Measurements from ENCODE around the gene HIC1.

HIC1 gene

GRCh38 chr17:2048805-2049204 is 6.1 kb upstream of the HIC1 start:
- DNase-seq (ENCODE audit: low read depth) = no peak
- no peak overlapping the region for H3K4me3 ChIP-seq (ENCODE audit: low read depth, low read length)
- TF ChIP-seq CTCF (conservative IDR thresholded peaks at IDR 0.05; ENCODE audit: low read depth, low read length) = no peak

GRCh38 chr17:2049333-2050299 is 5.3 kb upstream of the HIC1 start:
- TF ChIP-seq CTCF (conservative IDR thresholded peaks at IDR 0.05; ENCODE audit: low read depth, low read length) = no peak
- DNase-seq (ENCODE audit: low read depth) = peak; percentile 85
- peak overlapping the region; percentile 60 for H3K4me3 ChIP-seq (ENCODE audit: low read depth, low read length)

- H3K4me3 ChIP-seq (ENCODE audit: low read depth, low read length) = peak overlapping the region; percentile 60
- peak; percentile 78 for DNase-seq (ENCODE audit: low read depth)
- no peak for TF ChIP-seq CTCF (conservative IDR thresholded peaks at IDR 0.05; ENCODE audit: low read depth, low read length)
These were observed 4.4 kb upstream of the HIC1 start for GRCh38 chr17:2050300-2051060.

GRCh38 chr17:2051061-2051932 is 3.6 kb upstream of the HIC1 start:
- TF ChIP-seq CTCF (conservative IDR thresholded peaks at IDR 0.05; ENCODE audit: low read depth, low read length) = no peak
- peak overlapping the region; percentile 60 for H3K4me3 ChIP-seq (ENCODE audit: low read depth, low read length)
- DNase-seq (ENCODE audit: low read depth) = peak; percentile 50

- no peak for TF ChIP-seq CTCF (conservative IDR thresholded peaks at IDR 0.05; ENCODE audit: low read depth, low read length)
- DNase-seq (ENCODE audit: low read depth) = no peak
- H3K4me3 ChIP-seq (ENCODE audit: low read depth, low read length) = no peak overlapping the region
These were observed 2.9 kb upstream of the HIC1 start for GRCh38 chr17:2051933-2052559.

Measured in choroid plexus epithelial cell (primary cell).